Esophagus squamous epithelium (tissue), 4 donors: Measurements from ENCODE around the gene NMU.

Experiments used
- POLR2A ChIP-seq, 4 donors: fragments of 450-650 bp; IDR thresholded peaks; one replicate each; pipeline ENCODE4 v1.6.1; 2017; ENCODE audit warnings: antibody characterized with exemption in 4 of 4, mild to moderate bottlenecking in 4 of 4, moderate library complexity in 3 of 4
- TF ChIP-seq, protein P1 (sequence below), 6 experiments: fragments of 450-650 bp in 4 of 6; fragments of 200-600 bp in 2 of 6; sonication (generic) in 2 of 6; IDR thresholded peaks; one replicate each; pipeline ENCODE4 v1.5.1; 2016 to 2019; ENCODE audit warnings: antibody characterized with exemption in 6 of 6, mild to moderate bottlenecking in 4 of 6, moderate library complexity in 4 of 6

DNA sequence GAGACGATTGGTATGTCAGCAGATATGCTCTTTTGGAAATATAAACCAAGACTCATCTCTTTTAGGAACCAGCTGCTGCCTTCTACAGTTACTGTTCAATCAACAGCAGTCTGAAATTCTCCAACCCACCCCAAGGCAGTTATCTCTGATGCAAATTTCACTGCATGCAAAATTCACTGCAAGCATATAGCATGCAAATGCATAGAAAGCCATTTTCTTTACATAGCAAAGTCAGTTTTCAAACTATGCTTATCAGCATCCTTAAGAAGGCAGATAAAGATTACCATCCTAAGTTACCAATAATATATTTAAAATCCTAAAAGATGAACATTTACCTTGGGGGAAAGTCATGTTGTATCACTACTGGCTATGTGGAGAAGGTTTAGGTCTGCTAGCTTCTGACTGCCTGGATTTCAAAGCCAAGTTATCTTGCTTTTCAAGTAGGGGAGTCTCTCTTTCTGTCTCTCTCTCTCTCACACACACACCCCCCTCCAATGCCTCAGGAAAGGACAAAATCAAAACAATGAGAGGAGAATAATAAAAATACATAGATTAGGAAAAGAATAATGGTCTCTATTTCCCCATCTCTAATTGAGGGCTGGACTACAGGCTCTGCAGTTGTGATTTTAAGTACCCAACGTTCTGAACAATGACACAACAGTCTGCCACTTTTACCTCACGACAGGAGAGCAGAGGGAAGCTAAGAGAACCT is 1.5 kb downstream of the NMU start:
- TF ChIP-seq, protein P1, sequence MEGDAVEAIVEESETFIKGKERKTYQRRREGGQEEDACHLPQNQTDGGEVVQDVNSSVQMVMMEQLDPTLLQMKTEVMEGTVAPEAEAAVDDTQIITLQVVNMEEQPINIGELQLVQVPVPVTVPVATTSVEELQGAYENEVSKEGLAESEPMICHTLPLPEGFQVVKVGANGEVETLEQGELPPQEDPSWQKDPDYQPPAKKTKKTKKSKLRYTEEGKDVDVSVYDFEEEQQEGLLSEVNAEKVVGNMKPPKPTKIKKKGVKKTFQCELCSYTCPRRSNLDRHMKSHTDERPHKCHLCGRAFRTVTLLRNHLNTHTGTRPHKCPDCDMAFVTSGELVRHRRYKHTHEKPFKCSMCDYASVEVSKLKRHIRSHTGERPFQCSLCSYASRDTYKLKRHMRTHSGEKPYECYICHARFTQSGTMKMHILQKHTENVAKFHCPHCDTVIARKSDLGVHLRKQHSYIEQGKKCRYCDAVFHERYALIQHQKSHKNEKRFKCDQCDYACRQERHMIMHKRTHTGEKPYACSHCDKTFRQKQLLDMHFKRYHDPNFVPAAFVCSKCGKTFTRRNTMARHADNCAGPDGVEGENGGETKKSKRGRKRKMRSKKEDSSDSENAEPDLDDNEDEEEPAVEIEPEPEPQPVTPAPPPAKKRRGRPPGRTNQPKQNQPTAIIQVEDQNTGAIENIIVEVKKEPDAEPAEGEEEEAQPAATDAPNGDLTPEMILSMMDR (IDR thresholded peaks at IDR 0.05), result no peak
- TF ChIP-seq POLR2A (IDR thresholded peaks at IDR 0.05), result no peak
